Stomach (tissue), 9 donors: Measurements from ENCODE around the gene INHBA. TPM values are rescaled to one million over a fixed set of nuclear protein-coding genes. Genes with fewer than 3 reads are reported as not detected.

Experiments used
- DNase-seq, 2 donors: peaks; one replicate each; pipeline versions ENCODE4 v3.0.0 to v3.0.0-alpha.2; 2013 to 2019
- H3K27ac ChIP-seq, 5 donors: fragments of 200-600 bp in 4 of 5; sonication (generic) in 4 of 5; one replicate each; pipeline ENCODE4 v1.5.1; 2013 to 2019; ENCODE audit warnings: mild to moderate bottlenecking in 1 of 5, moderate library complexity in 1 of 5
- H3K27me3 ChIP-seq, 3 donors: fragments of 200-600 bp; sonication (generic); one replicate each; pipeline ENCODE4 v1.5.1; 2017 to 2019; ENCODE audit warnings: mixed run types in 1 of 3
- H3K36me3 ChIP-seq, 4 donors: fragments of 200-600 bp; sonication (generic); 1 replicate in 3 of 4; 2 replicates in 1 of 4; pipeline ENCODE4 v1.5.1; 2016 to 2019
- H3K4me1 ChIP-seq, 4 donors: fragments of 200-600 bp; sonication (generic); one replicate each; pipeline ENCODE4 v1.5.1; 2016 to 2019
- H3K4me3 ChIP-seq, 4 donors: fragments of 200-600 bp; sonication (generic) in 3 of 4; one replicate each; pipeline ENCODE4 v1.5.1; 2016 to 2019; ENCODE audit warnings: mild to moderate bottlenecking in 1 of 4
- H3K9me3 ChIP-seq, 4 donors: fragments of 200-600 bp; sonication (generic); one replicate each; pipeline ENCODE4 v1.5.1; 2016 to 2019
- CTCF ChIP-seq, 7 experiments: fragments of 450-650 bp in 4 of 7; fragments of 200-600 bp in 3 of 7; sonication (generic) in 3 of 7; IDR thresholded peaks; one replicate each; pipeline ENCODE4 v1.5.1; 2016 to 2019; ENCODE audit warnings: antibody characterized with exemption in 7 of 7, control low read depth in 2 of 7, mild to moderate bottlenecking in 1 of 7
- EP300 ChIP-seq: sonication (generic); formaldehyde crosslinking; IDR thresholded peaks from one replicate; pipeline ENCODE4 v1.6.1; 2017; ENCODE audit warnings: antibody characterized with exemption
- POLR2A ChIP-seq, 4 donors: fragments of 450-650 bp; IDR thresholded peaks; one replicate each; pipeline ENCODE4 v1.6.1; 2016; ENCODE audit warnings: antibody characterized with exemption in 4 of 4, control low read depth in 2 of 4, mild to moderate bottlenecking in 1 of 4, moderate library complexity in 1 of 4
- POLR2AphosphoS5 ChIP-seq, 3 donors: sonication (generic); formaldehyde crosslinking; IDR thresholded peaks; one replicate each; pipeline ENCODE4 v1.6.1; 2016; ENCODE audit warnings: antibody characterized with exemption in 3 of 3
- WGBS, 5 donors: extraction: QIAGEN DNeasy Blood & Tissue Kit in 3 of 5; methylation state at CpG; one replicate each; pipeline versions ENCODE4 v1.1.5 to v1.1.7; 2013 to 2018; 5-methylcytosine and 5-hydroxymethylcytosine counted together
- intact Hi-C: fragments of 100-400 bp; cut with DNase I; formaldehyde crosslinking; loops from one replicate; pipeline ENCODE4 v1.15.1; 2023; ENCODE audit warnings: low total_unique reads
- polyA plus RNA-seq, 3 donors: library from polyadenylated mRNA; stranded (reverse); fragments of 200-250 nt; gene quantifications; one replicate each; pipeline ENCODE4 v1.2.3, GENCODE V29; 2013
- total RNA-seq, 5 donors: library from RNA; depleted of rRNA; stranded (reverse); fragments of >200 nt; gene quantifications; one replicate each; pipeline versions ENCODE4 v1.1.0 to v1.2.3, GENCODE V29; 2014 to 2016
- donor health status: healthy with polysubstance abuse.
- donor health status: Bipolar disorder and iron deficiency.
- donor health status: healthy.

INHBA gene
- total and polyA plus RNA-seq, 8 donors = 0.44 to 4.8 (median 0.85) TPM; not detected in 3

GRCh38 chr7:41738806-41739205 lies 35.9 kb upstream of the INHBA start:
- no peak overlapping the region for H3K4me3 ChIP-seq
- H3K36me3 ChIP-seq = no peaks in the 10 kb centered on the region
- intact Hi-C loops = no loop called here
- WGBS, 5 donors = 73 to 83% (median 78%) methylated on average over 3 of the region's 3 CpGs
- H3K9me3 ChIP-seq = peaks cover 0 to 30% (median 16%) of the 10 kb centered on the region in 4 donors
- H3K4me1 ChIP-seq = no peaks in the 10 kb centered on the region
- H3K27ac ChIP-seq = no peak overlapping the region
- DNase-seq = no peak
- H3K27me3 ChIP-seq = no peaks in the 10 kb centered on the region
- TF ChIP-seq POLR2A (IDR thresholded peaks at IDR 0.05) (no peak), EP300 (no peak), POLR2AphosphoS5 (IDR thresholded peaks at IDR 0.05) (no peak), CTCF (IDR thresholded peaks at IDR 0.05) (no peak)

- Histone ChIP-seq H3K27me3 (no peaks in the 10 kb centered on the region), H3K9me3 (peaks cover 0 to 26% (median 16%) of the 10 kb centered on the region in 4 donors), H3K4me1 (no peaks in the 10 kb centered on the region), H3K27ac (no peak overlapping the region), H3K4me3 (no peak overlapping the region), H3K36me3 (no peaks in the 10 kb centered on the region)
- DNase-seq = no peak
- intact Hi-C loops = no loop called here
- no peak for TF ChIP-seq EP300
- TF ChIP-seq POLR2A (IDR thresholded peaks at IDR 0.05) = no peak
- no peak for TF ChIP-seq POLR2AphosphoS5 (IDR thresholded peaks at IDR 0.05)
- TF ChIP-seq CTCF (IDR thresholded peaks at IDR 0.05) = no peak
- WGBS, 5 donors = 62 to 87% (median 71%) methylated on average over 4 of the region's 4 CpGs
Observed at GRCh38 chr7:41738336-41738735, 35.4 kb upstream of the INHBA start.

GRCh38 chr7:41735206-41735605 lies 32.3 kb upstream of the INHBA start:
- Histone ChIP-seq H3K9me3 (no peaks in the 10 kb centered on the region), H3K4me1 (no peaks in the 10 kb centered on the region), H3K27ac (no peak overlapping the region), H3K27me3 (no peaks in the 10 kb centered on the region), H3K36me3 (no peaks in the 10 kb centered on the region), H3K4me3 (no peak overlapping the region)
- WGBS, 5 donors = 75 to 84% (median 83%) methylated on average over 3 of the region's 3 CpGs
- no peak for TF ChIP-seq CTCF (IDR thresholded peaks at IDR 0.05)
- no peak for TF ChIP-seq EP300
- no peak for TF ChIP-seq POLR2A (IDR thresholded peaks at IDR 0.05)
- TF ChIP-seq POLR2AphosphoS5 (IDR thresholded peaks at IDR 0.05) = no peak
- no peak for DNase-seq
- intact Hi-C loops = no loop called here

- TF ChIP-seq EP300 = no peak
- no peak for TF ChIP-seq POLR2AphosphoS5 (IDR thresholded peaks at IDR 0.05)
- no peak for TF ChIP-seq POLR2A (IDR thresholded peaks at IDR 0.05)
- TF ChIP-seq CTCF (IDR thresholded peaks at IDR 0.05) = no peak
- DNase-seq = no peak
- 60 to 80% (median 71%) methylated on average over 7 of the region's 7 CpGs for WGBS, 5 donors
- H3K9me3 ChIP-seq = no peaks in the 10 kb centered on the region
- H3K27ac ChIP-seq = no peak overlapping the region
- H3K27me3 ChIP-seq = no peaks in the 10 kb centered on the region
- no peaks in the 10 kb centered on the region for H3K36me3 ChIP-seq
- no peak overlapping the region for H3K4me3 ChIP-seq
- no peaks in the 10 kb centered on the region for H3K4me1 ChIP-seq
- intact Hi-C loops = no loop called here
Observed at GRCh38 chr7:41732843-41733306, 30.0 kb upstream of the INHBA start.
